ENCODE measurements around the gene PHYHIPL.

PHYHIPL gene

GRCh38 chr10:59176241-59177030 lies at the start of gene PHYHIPL:
TSS of gene PHYHIPL (plus strand) at chr10:59176643. CDS start at chr10:59176854, 211 bp downstream.
- DNase-seq (ENCODE audit: low spot score), result no peak

DNA sequence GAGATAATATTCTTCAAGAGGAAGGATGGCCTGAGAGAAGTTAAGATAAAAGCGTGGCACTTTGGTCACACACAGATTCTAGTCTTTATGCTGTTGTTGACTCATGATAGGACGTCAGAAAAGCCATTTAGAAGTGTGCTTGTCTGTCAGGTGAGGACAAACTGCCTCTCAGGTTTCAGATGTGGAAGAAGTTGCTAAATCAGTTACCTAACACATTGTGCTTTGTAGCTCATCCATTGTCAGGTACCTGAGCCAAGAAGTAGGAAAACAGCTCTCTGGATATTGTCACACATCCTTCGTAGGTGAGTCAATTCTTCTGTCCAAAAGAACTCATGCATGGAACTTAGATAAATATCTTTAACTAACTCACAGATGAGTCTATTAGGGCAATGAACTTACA lies 49.5 kb upstream of the PHYHIPL start:
- DNase-seq (ENCODE audit: low spot score), result no peak

DNA sequence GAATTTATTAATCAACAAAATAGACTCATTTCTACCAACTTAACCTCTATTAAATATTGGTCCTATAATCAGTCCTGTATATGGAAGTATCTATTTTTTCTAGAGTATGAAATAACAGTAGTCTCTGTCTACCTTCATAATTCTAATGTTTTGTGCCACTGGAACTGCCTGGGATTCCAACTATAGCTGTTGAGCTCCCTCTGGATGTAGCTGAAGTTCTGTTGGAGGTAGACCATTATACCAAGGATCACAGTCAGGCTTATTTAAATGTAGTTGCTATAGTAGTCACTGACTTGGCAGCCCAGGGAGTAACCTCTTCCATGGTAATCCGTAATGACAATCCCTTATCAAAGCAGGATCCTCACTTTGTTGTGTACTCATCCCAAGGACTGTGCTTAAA lies 48.5 kb upstream of the PHYHIPL start:
- DNase-seq (ENCODE audit: low spot score), result no peak

DNA sequence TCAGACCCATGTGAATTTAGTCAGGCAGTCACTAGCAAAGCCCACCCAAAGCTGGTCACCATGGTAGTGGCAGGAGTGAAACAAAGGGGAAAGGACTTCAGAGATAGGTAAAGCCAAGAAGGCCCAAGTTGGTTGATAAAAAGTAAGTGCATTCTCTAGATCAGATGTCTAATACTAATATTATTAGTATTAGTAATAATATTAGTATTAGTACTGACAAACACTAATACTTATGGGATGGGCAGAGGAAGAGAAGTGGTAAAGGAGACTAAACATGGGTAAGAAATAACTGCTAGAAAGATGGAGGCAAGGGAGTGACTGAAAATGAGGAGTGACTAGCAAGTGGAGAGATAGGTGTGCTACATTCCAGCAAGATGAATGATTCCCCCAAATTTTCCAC lies 46.6 kb upstream of the PHYHIPL start:
- no peak for DNase-seq (ENCODE audit: low spot score)

DNA sequence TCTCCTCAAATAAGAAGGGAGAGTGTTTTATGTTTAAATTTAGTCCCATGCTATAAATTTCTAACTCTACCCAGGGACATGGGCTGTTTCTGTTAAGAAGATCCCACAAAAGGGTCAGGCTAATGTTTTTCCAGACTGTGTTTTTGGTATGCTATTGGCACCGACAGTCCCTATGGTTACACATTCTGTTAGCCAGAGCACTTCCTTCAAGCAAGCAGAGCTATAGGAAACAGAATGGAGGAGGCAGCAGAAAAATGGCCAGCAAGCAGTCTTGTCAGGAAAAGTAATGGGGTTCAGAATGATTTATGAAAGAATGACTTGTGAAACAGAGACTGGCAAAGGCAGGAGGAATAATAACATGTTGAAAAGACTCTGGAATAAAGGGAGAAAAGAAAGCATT lies 44.8 kb upstream of the PHYHIPL start:
- no peak for DNase-seq (ENCODE audit: low spot score)

- DNase-seq (ENCODE audit: low spot score), result no peak
Measured at GRCh38 chr10:59133841-59134593, 42.4 kb upstream of the PHYHIPL start.

DNA sequence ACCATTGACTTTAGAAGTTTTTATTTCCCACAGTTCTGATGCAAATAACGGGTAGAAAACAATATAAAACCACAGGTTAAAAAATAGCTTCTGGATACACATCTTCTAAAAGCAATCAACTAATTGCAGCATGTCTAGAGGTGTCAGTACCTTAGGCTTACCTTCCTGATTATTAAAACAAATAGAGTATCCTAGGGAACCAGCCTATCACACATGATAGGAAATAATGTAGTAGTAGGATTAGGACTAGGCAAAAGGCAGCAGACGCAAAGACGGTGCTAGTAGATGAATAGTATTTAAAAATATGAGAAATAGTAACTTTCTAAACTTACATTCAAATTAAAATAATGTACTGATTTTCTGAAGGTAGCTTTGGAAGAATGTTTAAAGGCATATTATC lies 41.7 kb upstream of the PHYHIPL start:
- no peak for DNase-seq (ENCODE audit: low spot score)

DNA sequence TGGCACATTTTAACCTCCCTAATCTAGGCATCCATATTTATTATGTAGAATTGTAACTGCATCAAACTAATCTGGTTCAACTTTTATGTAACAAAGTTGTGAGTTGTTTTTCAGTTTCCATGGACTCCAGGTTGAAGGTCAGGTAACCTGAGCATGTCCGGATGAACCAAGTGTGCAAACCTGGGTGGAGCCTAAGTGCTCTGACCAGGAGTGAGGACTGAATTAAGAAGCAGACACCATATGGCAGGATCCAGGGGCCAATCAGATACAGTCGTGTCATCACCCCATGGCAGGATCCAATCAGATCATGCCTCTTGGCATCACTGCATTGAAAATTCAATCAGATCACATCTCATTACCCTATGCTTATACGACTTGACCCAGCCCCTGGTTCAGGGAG lies 41.2 kb upstream of the PHYHIPL start:
- DNase-seq (ENCODE audit: low spot score), result no peak

DNA sequence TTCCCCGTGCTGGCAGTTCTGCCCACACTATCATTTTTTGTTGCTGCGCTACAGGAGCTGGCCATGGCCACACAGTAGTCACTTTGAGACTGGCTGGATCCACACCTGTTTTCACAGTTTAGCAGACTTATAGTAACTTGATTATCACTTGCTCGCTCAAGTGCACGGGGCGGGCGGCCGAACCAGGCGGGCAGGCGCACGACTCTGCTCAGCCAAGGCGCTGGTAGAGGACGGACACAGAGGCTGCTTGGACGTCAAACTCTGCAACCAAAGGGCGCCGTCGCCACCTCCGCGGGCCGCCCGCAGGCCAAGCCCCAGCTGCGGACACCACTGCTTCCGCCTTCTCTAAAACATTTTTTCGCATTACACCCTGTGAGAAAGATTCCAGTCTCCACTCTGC lies 38.4 kb upstream of the PHYHIPL start:
- no peak for DNase-seq (ENCODE audit: low spot score)

DNA sequence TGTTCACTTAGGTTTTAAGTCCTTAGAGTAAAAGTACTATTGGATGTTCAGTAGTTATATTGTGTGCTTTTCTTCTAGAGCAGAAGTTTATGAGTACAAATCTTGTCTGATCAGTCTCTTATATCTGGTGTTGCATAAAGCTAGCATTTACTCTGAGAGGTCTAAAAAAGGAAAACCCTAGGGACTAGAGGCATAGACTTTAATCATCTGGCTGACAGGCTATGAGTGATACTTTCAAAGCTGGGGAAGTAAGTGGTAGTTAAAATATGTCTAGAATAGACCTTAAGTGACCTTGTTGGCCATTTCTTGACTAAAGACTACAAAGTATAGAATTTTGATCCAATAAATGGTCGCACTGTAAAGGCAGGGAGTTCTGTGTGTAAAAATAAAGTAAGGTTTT lies 32.9 kb upstream of the PHYHIPL start:
- DNase-seq (ENCODE audit: low spot score), result no peak

GRCh38 chr10:59148701-59149100 lies 27.7 kb upstream of the PHYHIPL start:
- DNase-seq (ENCODE audit: low spot score), result no peak

DNA sequence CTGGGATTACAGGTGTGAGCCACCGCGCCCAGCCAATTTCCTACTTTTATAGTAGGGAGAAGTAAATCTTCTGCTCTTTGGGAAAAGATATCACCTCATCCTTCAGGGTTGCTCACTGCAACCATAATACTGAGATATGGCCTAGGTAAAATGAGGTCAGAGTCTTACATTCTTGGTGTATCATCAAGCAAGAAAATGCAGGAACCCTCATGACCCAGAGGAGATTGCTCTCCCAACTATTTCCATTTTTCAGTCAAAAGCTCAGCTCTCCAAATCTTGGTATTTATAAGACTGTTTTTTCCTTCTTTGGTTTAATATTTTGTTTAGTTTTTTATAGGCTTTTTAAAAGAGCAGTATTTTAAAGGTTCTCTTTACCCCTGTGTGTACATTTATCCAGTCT lies 20.9 kb upstream of the PHYHIPL start:
- no peak for DNase-seq (ENCODE audit: low spot score)

- no peak for DNase-seq (ENCODE audit: low spot score)
Measured at GRCh38 chr10:59167512-59167911, 8.9 kb upstream of the PHYHIPL start.

DNA sequence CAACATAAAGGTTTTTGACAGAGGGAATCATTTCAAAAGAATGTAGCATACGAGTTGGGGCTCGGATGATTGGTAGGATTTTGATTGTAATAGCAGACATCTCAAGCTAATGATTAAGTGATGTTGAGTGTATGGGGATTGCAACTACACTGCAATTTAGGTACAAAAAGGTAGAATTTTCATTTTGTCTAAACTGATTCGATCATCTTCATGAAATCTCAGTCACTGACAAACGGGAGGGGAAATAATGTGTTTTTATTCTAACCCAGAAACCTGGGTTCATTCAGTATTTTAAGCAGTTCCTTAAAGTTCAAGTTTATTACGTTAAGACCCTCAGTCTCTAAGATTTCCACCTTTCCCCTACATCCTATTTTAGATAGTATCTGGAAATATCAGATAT lies 3.9 kb upstream of the PHYHIPL start:
- DNase-seq (ENCODE audit: low spot score), result no peak

- no peak for DNase-seq (ENCODE audit: low spot score)
Measured at GRCh38 chr10:59173414-59173813, 3.0 kb upstream of the PHYHIPL start.

- no peak for DNase-seq (ENCODE audit: low spot score)
Measured at GRCh38 chr10:59175538-59176240, 754 bp upstream of the PHYHIPL start.

- no peak for DNase-seq (ENCODE audit: low spot score)
Measured at GRCh38 chr10:59177031-59177797, 771 bp downstream of the PHYHIPL start.

GRCh38 chr10:59177836-59178235 lies 1.4 kb downstream of the PHYHIPL start:
- no peak for DNase-seq (ENCODE audit: low spot score)

DNA sequence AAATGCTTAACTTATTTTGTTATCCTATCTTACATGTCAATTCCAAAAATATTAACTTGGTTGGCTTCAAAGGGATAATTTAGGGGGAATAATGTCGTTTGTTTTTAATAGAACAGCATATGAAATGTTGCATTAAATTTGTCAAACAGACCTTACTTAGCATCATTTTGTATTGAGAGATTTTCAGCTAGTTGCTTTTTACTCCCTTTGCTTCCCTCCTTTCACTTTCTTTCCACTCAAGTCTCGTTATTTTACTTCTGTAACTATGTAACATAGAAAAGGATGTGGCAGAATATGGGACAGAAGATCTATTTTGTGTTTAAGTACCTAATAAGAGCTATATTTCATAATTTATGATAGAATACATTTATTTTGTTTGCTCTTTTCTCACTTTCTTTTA lies 2.6 kb downstream of the PHYHIPL start:
- DNase-seq (ENCODE audit: low spot score), result no peak

GRCh38 chr10:59180689-59181270 lies 4.3 kb downstream of the PHYHIPL start:
- no peak for DNase-seq (ENCODE audit: low spot score)

- DNase-seq (ENCODE audit: low spot score), result no peak
Measured at GRCh38 chr10:59181668-59182067, 5.2 kb downstream of the PHYHIPL start.

DNA sequence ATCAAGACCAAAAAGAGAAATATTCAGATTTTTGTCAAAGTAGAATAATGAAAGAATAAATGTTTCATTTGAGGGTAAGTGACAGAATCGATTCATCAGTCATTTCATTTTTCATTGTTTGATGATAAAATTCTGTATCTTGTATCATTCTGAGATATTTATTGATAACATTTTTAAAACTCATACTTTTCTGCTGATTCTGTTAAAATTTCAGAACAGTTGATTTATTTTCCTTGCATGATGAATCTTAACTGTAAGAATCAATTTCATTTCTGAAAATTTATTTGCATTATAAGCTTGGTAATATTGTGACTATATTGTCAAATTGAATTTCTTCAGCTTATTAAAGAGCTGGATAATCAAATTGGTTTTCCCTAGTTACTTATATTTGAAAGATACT lies 13.9 kb downstream of the PHYHIPL start:
- no peak for DNase-seq (ENCODE audit: low spot score)

All from germinal center (tissue), 1 donor.